Gastroesophageal sphincter (tissue), 3 donors: Measurements from ENCODE around the gene SPON2.

Experiments
- CTCF ChIP-seq, 4 experiments: fragments of 200-600 bp in 2 of 4; fragments of 450-650 bp in 2 of 4; sonication (generic) in 1 of 4; IDR thresholded peaks; one replicate each; pipeline ENCODE4 v1.5.1; 2017 to 2019; ENCODE audit warnings: antibody characterized with exemption in 4 of 4, mild to moderate bottlenecking in 2 of 4, moderate library complexity in 2 of 4
- POLR2A ChIP-seq, 2 donors: fragments of 450-650 bp; IDR thresholded peaks; one replicate each; pipeline ENCODE4 v1.6.1; 2017; ENCODE audit warnings: antibody characterized with exemption in 2 of 2, mild to moderate bottlenecking in 2 of 2, moderate library complexity in 1 of 2

GRCh38 chr4:1136048-1136447 lies 36.3 kb downstream of the SPON2 start:
- no peak for TF ChIP-seq POLR2A (IDR thresholded peaks at IDR 0.05)
- no peak for TF ChIP-seq CTCF (IDR thresholded peaks at IDR 0.05)
